GM18502 (cell line): Measurements from ENCODE around the gene IRF9.

Experiments
- ATAC-seq: cut with Tn5 transposase; IDR thresholded peaks from one replicate; pipeline ENCODE4 v1.9.1; 2021; ENCODE audit warnings: mild to moderate bottlenecking; ENCODE audit not compliant: unreplicated experiment, poor library complexity

The IRF9 gene

GRCh38 chr14:24207625-24208024 lies 46.6 kb downstream of the IRF9 start:
- no peak for ATAC-seq

DNA sequence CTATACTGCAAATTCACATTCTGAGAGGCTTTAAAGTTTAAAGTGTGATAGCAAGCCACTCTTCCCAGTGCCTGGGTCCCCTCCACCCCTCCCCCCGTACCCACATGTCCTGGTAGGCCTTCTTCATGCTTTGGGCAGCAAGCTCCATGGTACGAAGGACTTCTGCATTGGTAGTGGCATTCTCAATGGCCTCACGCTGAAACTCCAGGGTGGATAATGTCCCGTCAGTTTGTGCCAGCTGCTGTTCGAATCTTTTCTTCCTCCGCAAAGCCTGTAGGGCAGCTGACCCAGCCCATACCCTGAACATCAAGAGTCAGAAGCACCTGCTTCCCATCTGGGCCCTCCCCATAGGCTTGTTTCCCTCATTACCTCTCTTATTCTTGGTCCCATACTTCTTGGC lies 50.2 kb downstream of the IRF9 start:
- ATAC-seq, result no peak

DNA sequence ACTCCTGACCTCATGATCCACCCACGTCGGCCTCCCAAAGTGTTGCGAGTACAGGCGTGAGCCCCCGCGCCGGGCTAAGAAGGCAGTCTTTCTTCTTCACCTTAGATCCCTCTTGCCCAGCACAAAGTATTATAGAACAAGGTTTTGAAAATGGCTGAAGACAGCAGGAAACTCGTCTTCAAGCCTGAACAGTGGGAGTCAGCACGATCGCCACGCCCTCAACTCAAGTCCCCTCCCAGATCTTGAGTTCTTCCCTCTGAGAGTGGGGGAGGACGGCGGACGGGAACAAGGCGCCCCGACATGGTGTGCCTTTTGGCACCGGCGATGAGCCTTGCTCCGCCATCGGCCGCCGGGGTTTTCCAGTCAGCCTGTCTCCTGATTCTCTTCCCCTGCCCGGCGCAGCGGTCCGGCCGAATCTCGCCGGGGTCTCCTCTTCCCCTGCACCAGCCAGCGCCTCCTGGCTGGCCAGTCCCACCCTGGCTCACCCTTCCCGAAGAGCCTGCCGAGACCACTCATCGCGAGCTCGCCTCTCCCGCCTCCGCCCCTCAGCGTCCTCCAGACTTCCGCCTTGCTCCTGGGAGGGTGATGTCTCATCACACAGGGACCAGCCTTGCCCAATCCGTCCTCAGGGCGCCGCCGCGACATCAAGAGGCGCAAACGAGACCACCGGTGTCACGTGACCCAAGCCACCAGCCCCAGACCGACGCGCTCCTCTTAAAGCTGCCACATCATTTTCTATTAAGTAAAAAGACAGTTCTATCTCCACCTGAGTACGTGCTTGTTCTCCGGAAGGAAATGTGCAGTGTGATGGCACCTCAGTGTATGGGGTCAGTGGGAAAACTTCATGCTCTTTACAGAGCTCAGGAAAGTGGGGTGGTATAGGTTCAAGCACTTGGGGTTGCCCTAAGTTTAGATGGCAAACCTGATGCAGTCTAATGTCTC lies 52.1 kb downstream of the IRF9 start, which contains the start of gene CHMP4A:
CHMP4A (minus strand) TSS at position 565 of the 942 bp plus-strand sequence; CDS start at position 516, 49 bp downstream.
- ATAC-seq, result peak; percentile 80

DNA sequence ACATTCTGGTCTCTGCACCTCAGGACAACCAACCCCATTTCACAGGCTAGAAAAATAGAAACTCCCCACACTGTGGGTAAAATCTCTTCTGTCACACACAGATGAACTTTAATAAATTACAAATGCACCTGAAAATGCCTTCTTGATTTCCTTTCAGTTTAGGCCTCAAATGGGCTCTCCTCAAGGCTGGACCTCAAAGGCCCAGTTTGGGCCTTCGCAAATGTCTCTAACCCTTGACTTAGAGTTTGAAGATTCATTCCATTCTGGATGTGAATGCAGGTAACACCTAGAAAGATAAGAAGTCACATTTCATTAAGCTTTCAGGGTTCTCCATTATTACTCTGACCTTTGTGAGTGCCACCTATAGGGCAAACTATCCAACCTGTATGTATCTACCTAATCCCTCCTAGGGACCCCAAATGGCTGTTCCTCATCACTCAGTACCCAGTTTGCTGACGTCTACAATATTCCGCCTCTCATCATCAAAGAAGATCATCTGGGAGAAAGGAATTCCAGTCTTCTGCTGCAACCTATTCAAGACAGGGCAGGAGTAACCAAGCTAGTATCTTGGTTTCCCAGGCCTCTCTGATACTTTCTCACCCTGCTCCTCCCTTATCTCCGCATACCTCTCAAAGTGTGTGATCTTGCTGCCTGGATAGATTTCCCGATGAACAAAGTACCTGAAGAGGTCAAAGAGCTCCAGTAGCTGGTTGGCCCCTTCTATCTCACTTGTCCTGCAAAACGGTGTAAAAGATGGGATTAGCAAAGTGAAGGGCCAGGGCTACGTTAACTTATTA lies 53.0 kb downstream of the IRF9 start:
- ATAC-seq, result no peak

DNA sequence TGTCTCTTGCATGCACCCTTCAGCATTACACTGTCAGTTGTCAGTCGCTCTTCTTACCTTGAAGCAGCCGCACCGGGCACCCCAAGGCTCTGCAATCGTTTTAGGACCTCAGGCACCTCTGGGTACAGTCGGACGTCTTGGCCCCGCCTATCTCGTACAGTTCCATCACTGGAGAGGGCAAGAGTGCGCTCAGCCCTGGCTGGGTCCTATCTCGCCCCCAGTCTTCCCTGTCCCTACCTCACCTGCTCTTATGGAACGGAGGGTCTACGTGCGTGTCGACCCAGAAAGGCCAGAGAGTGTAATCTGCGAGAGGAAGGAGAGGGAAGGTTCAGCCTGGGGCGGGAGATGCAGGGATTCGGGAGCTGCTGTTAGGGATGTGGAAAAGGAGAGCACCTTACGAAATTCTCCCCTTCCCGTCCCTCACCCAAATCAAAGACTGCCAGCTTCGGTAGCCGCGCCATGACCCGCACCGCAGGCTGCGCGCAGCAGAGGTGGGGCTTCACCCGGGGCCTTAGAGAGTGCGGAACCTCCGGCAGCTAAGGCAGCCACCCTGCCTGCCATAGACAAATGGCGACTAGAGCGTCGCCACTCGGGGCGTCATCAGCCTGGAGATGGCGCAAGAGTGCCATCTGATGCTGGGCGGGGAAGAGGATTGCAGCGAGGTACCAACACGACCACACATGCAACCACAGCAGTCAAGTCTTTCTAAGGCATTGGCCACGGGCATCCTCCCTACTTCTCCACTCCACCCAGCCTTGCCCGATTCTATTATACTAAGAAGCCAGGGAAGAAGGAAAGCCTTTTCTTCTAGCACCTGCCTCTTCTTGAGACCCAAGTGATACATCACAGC lies 54.7 kb downstream of the IRF9 start, which contains the start of gene MDP1:
MDP1 (minus strand) TSS at position 572 of the 850 bp plus-strand sequence; CDS start at position 461, 111 bp downstream.
- ATAC-seq, result peak; percentile 68
